Osteocyte (in vitro differentiated cells): ENCODE results near the gene SUMO4. TPM values are rescaled to one million over a fixed set of nuclear protein-coding genes. Genes with fewer than 3 reads are reported as not detected.
"Not testable (repeated sequence)": the region's sequence is repeated elsewhere in the genome, so short reads cannot be mapped to it uniquely, and the experiment has no call there.

ENCODE experiments used
- DNase-seq: peaks from one replicate; pipeline ENCODE4 v3.0.0; 2021; ENCODE audit warnings: mixed read lengths; ENCODE audit not compliant: unreplicated experiment; ENCODE audit errors: extremely low spot score
- H3K27ac Mint-ChIP-seq: one replicate; pipeline ENCODE4 v1.8.0; 2021; ENCODE audit warnings: mild to moderate bottlenecking, mixed read lengths; ENCODE audit not compliant: unreplicated experiment
- H3K27me3 Mint-ChIP-seq: one replicate; pipeline ENCODE4 v1.8.0; 2021; ENCODE audit warnings: mixed read lengths; ENCODE audit not compliant: unreplicated experiment
- H3K36me3 Mint-ChIP-seq: one replicate; pipeline ENCODE4 v1.8.0; 2021; ENCODE audit warnings: mixed read lengths; ENCODE audit not compliant: unreplicated experiment
- H3K4me1 Mint-ChIP-seq: one replicate; pipeline ENCODE4 v1.8.0; 2021; ENCODE audit warnings: mixed read lengths; ENCODE audit not compliant: unreplicated experiment
- H3K4me3 Mint-ChIP-seq: one replicate; pipeline ENCODE4 v1.8.0; 2021; ENCODE audit warnings: mild to moderate bottlenecking, moderate library complexity, mixed read lengths; ENCODE audit not compliant: unreplicated experiment
- H3K9me3 Mint-ChIP-seq: one replicate; pipeline ENCODE4 v1.8.0; 2021; ENCODE audit warnings: mixed read lengths; ENCODE audit not compliant: unreplicated experiment
- CTCF ChIP-seq: fragments of 200-600 bp; sonication (generic); IDR thresholded peaks from 2 replicates; pipeline ENCODE4 v1.5.0; 2021; ENCODE audit warnings: antibody characterized with exemption, mild to moderate bottlenecking, moderate library complexity
- total RNA-seq: library from RNA; stranded (reverse); gene quantifications from 2 replicates; pipeline ENCODE4 v1.2.1, GENCODE V29; 2021

The SUMO4 gene
- total RNA-seq, 1 donor from 2014 or later = 1.5 TPM

- no peak for TF ChIP-seq CTCF
- no peak for DNase-seq
- Mint-ChIP-seq H3K27ac (no peak overlapping the region), H3K36me3 (no peaks in the 10 kb centered on the region), H3K9me3 (no peaks in the 10 kb centered on the region), H3K4me3 (no peak overlapping the region), H3K4me1 (peaks cover 7% of the 10 kb centered on the region), H3K27me3 (no peaks in the 10 kb centered on the region)
These were observed 40.9 kb downstream of the SUMO4 start for GRCh38 chr6:149440735-149441671.

GRCh38 chr6:149441740-149442139 is 41.7 kb downstream of the SUMO4 start:
- TF ChIP-seq CTCF = no peak
- no peak for DNase-seq
- no peak overlapping the region for H3K27ac Mint-ChIP-seq
- no peaks in the 10 kb centered on the region for H3K9me3 Mint-ChIP-seq
- no peaks in the 10 kb centered on the region for H3K36me3 Mint-ChIP-seq
- peaks cover 7% of the 10 kb centered on the region for H3K4me1 Mint-ChIP-seq
- no peaks in the 10 kb centered on the region for H3K27me3 Mint-ChIP-seq
- no peak overlapping the region for H3K4me3 Mint-ChIP-seq

GRCh38 chr6:149443411-149444181 is 43.5 kb downstream of the SUMO4 start:
- Mint-ChIP-seq H3K27ac (no peak overlapping the region), H3K9me3 (no peaks in the 10 kb centered on the region), H3K4me1 (peaks cover 7% of the 10 kb centered on the region), H3K27me3 (no peaks in the 10 kb centered on the region), H3K4me3 (no peak overlapping the region), H3K36me3 (no peaks in the 10 kb centered on the region)
- no peak for DNase-seq
- no peak for TF ChIP-seq CTCF

GRCh38 chr6:149444360-149445094 is 44.5 kb downstream of the SUMO4 start:
- H3K27ac Mint-ChIP-seq, H3K4me1 Mint-ChIP-seq, H3K27me3 Mint-ChIP-seq, H3K4me3 Mint-ChIP-seq, H3K9me3 Mint-ChIP-seq, DNase-seq, H3K36me3 Mint-ChIP-seq: not testable (repeated sequence)

- no peaks in the 10 kb centered on the region for H3K36me3 Mint-ChIP-seq
- no peaks in the 10 kb centered on the region for H3K9me3 Mint-ChIP-seq
- H3K4me3 Mint-ChIP-seq = no peak overlapping the region
- H3K4me1 Mint-ChIP-seq = peaks cover 7% of the 10 kb centered on the region
- no peak overlapping the region for H3K27ac Mint-ChIP-seq
- TF ChIP-seq CTCF = no peak
- no peak for DNase-seq
- H3K27me3 Mint-ChIP-seq = no peaks in the 10 kb centered on the region
These were observed 45.0 kb downstream of the SUMO4 start for GRCh38 chr6:149445095-149445466.
